ENCODE results near the gene USP3.

DNA sequence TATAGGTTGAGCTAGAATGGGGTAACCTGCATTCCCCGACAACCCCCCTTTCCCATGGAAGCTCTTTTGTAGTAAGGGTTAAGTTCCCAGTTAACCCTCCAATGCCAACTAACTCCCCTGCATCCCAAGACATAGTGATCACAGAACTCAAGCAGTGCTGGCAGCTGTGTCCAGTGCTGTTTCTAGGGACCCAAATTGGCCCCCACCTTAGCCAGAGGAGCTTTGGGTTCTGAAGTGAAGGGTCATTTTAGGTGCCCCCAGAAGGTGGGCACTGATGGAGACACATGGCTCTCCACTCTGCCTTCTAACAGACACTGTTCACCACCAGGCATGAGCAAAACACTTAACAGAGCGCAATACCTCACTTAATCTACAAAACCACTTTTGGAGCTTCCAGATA is 99.9 kb downstream of the USP3 start:
- TF ChIP-seq RAD21 (IDR thresholded peaks at IDR 0.05; ENCODE audit: low read depth) (no peak), CREB1 (IDR thresholded peaks at IDR 0.05; ENCODE audit: low read depth) (no peak), ZBTB7A (IDR thresholded peaks at IDR 0.05; ENCODE audit: low read depth) (no peak), NFIC (IDR thresholded peaks at IDR 0.05) (no peak), YY1 (IDR thresholded peaks at IDR 0.05; ENCODE audit: low read depth) (no peak)
